Measurements from ENCODE around the gene DDX59.

- TF ChIP-seq CTCF (IDR thresholded peaks at IDR 0.05) (no peak), POLR2A (IDR thresholded peaks at IDR 0.05) (no peak)
Measured at GRCh38 chr1:200674838-200675587, 5.3 kb upstream of the DDX59 start.
